RPMI8226 (cell line): ENCODE measurements around the gene PLXNA2.

Experiments used
- DNase-seq: peaks from one replicate; pipeline ENCODE4 v3.0.0-alpha.2; 2015

Gene PLXNA2

GRCh38 chr1:208059409-208060001 lies 184.7 kb downstream of the PLXNA2 start:
- DNase-seq, result no peak

DNA sequence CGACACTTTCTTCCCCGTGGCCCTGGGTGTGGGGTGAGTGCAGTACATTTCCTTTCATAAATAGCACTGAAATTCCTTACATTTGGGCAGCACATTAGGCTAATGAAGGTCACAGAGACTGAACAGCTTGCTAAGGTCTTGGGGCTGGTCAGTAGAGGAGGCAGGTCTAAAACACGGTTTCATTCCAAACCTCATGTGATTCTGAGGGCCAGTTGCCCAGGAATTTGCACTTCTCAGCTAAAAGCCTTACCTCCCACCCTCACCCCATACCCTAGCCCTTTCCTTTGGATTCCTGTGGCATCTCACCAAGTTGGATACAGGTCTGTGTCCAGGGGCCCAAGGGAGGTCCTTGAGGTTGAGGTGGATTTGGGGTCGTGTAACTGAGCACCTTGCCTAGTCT lies 185.4 kb downstream of the PLXNA2 start:
- no peak for DNase-seq

- no peak for DNase-seq
Observed at GRCh38 chr1:208058267-208058666, 185.9 kb downstream of the PLXNA2 start.

- no peak for DNase-seq
Observed at GRCh38 chr1:208057056-208057455, 187.1 kb downstream of the PLXNA2 start.

DNA sequence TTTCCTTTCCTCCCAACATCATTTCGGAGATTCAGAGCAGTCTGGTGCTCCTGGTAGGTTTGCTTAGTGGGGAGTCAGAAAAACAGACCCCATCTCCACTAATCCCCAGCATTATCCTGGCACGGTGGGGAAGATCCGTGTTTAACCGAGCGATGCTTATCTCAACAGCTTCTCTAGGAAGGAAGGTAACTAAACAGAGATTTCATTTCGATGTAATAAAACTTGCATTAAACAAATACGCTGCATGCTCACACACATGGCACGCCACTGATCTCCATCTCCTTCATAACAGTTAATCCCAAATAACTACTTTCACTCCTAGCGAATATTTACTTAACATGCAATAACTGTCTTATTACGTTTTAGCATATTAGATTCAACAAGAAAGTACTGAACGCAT lies 188.6 kb downstream of the PLXNA2 start:
- no peak for DNase-seq

DNA sequence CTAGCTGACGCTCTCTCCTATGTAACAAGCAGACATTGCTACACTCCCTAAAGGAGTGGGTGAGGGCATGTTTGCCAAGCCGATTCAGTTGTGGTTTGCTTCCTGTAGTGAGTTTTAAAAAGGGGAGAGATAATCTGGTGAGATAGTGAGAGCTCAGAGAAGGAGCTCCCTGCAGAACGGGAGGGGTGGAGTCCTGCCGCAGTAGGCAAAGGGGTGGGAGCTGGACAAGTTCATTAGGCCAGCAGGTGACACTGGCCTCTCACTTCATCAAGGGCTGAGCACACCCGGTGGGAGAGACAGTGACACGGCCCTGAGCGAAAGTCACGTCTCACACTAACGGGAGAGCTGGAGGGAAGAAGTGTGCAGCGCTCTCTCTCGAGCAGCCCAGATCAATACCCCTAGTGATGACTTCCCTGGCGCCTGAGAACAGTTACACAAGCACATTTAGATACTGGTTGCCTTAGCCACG lies 189.2 kb downstream of the PLXNA2 start:
- no peak for DNase-seq

DNA sequence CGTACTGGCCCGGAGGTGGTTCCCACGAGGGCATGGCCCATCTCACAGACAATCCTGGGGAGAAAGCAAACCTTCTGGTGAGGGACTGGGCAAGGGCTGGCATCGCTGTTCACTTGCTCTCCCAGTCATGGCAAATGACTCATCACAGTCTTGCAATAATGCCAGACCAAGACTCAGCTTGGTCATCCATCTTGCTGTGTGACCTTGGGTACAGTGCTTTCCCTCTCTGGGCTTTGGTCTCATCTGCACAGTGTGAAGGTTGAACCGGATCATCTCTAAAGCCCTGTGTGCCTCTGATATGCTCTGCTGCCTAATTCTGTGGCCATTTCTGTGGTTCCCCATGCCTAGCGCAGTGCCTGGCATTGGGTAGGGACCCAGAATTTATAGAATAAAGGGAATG lies 189.7 kb downstream of the PLXNA2 start:
- no peak for DNase-seq

- DNase-seq, result no peak
Observed at GRCh38 chr1:208053661-208054060, 190.5 kb downstream of the PLXNA2 start.

DNA sequence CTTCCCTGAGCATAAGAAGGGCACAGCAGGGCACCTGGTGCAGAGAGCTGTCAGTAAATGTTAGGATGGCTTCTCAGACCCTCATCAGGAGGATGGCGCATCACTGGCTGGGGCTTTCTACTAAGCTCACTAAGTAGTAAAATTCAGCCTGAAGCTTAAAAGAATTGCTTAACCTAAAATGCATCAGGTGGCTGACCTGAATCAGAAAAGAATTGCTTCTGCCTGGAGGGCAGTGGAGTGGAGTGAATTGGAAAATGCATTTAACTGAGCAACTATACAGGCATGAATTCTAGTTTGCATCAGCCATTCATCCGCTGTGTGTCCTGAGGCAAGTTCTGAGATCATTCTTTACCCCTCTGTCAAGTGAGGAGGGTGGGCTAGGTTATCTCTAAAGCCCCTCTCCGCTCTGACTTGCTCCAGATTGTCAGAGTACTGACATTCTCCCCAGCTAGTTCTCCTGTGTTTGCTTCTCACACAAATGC lies 191.2 kb downstream of the PLXNA2 start:
- DNase-seq, result no peak

DNA sequence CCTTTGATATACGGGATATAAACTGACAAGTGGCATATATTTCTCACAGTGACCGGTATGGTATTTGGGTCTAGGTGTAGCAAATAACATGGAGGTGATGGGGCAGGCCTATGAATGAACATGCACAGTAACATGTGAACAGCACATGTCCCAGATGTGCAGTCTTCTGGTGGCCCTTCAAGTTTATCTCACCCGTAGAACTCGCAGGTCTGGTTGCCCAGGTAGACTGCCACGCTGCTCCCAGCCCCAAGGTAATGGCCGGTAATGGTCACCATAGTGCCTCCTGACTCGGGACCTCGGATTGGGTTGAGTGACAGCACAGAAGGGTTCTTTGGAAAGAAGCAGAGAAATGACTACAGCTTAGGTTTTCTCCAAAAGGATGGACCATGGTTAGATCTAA lies 192.0 kb downstream of the PLXNA2 start:
- no peak for DNase-seq

DNA sequence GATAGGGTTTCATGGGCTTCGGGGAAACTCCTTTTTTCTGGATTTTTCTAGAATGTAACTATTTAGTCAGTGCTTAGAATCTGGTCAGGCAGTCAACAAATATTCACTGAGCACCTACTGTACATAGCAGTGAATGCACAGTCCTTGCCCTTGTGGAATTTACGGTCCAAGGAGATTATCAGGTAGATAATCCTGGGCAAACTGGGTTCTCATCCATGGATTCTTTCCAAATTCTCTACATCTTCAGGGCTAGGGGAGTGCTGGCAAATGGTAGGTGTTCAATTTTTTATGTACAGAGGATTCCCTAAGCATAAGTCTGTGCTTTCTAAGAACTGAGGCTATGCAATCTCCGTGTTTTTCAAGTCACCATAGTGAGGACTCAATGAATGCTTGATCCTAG lies 192.5 kb downstream of the PLXNA2 start:
- no peak for DNase-seq

DNA sequence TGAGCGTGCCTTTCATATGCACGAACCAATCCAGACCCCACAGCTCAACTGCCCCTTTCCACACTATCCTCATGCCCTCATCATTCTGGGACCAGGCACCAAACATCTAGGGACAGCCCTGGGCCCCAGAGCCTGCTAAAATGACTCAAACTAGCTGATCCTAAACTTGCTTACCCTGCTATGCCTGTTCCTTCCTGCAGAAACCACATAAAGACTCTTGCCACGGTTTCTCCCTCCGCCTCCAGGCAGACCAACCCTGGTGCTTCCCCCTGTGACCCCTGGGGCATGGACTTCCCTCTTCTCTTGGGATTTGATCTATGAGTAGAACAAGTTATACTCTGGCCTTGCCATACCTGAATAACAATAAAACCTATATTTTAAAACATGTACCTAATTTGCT lies 195.3 kb downstream of the PLXNA2 start:
- DNase-seq, result no peak

GRCh38 chr1:208047975-208048374 lies 196.2 kb downstream of the PLXNA2 start:
- no peak for DNase-seq

DNA sequence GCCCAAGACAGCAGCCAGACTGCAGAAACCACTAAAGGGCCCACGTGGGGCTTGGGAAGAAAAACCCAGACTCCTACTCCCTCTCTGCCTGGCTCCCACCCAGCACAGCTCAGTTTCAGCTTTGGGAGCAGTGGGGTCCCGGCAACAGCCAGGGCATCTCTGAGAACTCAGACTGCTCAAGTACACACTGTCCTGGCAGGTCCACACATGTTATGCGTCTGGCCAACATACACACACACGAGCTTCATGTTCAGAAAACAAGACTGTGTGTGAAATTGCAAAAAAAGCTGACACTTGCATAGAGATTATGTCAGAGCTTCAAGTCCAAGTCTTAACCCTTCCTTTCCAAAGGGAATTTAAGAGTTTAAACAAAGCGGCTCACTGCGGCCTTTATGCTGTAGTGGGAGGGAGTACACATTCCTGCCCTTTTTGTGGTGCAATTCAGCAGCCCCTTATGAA lies 196.7 kb downstream of the PLXNA2 start:
- DNase-seq, result no peak

DNA sequence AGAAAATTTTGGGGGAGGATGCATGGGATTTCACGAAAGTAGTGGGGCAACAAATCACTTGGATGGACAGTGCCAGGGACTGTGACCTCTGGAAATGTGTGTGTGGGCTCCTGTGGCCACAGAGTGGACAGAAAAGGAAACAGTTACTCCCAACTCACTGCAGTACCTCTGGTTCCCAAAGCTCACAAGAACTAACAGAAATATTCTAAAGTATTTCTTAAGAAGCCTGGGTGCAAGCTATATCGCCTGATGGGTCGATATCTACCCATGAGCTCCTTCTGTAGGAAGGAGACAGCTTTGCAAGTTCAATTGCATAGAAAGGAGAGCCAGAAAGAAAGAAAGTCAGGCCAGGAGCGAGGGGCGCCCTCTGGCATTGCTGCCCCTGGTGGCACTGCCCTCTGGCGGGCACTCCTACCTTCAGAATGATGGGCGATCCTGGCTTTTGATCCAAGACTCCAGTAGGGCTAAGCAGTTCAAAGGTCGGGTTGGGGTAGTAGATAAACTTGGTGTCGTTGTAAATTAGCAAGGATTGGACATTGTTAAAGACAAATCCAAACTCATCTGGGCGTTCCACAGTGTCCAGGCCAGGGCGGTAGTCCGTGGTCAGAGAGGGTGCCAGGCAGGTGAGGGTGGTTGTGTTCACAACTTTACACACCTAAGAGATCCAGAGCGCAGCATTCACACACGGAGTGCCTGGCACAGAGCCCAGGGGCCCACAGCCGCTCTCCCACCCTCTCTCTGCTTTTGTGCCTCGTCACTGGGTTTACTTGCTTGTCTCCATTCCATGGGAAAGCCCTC lies 198.5 kb downstream of the PLXNA2 start:
- peak; percentile 71 for DNase-seq

- no peak for DNase-seq
Observed at GRCh38 chr1:208044589-208045462, 199.4 kb downstream of the PLXNA2 start.

DNA sequence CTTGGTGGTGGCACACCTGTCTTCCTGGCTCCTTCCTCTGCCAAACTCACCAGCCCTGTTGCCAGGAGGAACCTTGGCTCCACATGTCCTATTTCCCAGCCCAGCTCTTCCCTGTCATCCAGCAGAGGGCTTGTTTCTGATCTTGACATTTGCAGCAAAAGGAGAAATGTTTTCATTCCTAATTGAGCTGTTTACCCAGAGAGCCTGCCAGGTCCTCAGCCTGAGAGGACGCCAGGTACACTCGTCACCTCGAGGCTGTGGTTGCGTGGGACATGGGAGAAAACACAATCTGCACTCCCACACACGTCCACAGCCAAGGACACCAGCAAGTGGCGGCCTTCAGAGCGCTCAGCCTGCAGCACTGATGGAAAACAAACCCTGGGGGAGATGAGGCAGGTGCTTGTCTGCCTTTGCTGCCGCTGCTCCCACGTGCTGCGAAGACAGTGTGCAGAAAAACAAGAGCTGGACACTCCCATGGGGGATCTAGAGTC lies 200.4 kb downstream of the PLXNA2 start:
- no peak for DNase-seq

DNA sequence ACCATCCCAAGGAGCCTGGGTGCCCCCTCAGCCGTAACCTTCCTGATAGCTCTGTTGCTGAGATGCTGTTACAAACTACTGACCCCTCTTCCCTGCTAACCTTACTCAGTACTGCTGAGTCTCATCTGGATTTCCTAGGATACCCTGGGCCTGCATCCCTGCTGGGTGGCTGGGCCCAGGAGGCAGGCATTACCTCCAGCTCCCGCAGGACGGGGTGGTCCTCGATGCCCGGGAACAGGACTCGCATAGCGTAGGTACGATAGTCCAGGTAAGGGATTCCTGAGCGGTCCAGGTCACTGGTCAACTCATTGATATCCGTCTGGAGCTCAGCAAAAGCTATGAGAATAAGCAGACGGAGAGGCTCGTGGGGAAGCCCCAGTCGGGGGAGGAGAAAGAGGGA lies 201.3 kb downstream of the PLXNA2 start:
- DNase-seq, result no peak

DNA sequence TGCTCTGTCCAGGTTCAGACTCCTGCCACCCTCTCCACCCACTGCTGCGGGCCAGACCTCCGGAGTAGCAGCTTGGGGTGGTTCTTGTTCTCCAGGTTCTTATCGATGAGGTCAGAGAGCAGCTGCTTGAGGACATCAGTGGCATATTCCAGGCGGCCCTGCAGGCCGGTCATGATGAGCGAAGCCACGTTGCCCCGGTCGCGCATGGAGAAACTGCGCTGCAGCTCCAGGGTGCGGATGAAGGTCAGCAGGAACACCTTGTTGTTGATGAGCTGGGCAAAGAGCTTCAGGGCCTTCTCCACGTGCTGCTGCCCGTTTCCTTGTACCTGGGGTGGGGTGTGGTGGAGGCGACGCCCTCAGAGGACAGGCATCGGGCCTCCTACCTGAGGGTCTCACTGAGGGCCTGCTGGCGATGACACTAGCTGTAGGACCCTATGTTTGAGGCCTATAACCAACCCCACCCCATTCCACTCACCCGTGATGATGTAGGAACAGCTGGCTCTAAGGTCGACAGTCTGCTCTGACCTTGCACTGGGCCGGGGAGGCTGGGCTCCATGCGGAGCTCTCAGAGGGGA lies 202.1 kb downstream of the PLXNA2 start:
- no peak for DNase-seq

GRCh38 chr1:208041505-208041904 lies 202.7 kb downstream of the PLXNA2 start:
- DNase-seq, result no peak

DNA sequence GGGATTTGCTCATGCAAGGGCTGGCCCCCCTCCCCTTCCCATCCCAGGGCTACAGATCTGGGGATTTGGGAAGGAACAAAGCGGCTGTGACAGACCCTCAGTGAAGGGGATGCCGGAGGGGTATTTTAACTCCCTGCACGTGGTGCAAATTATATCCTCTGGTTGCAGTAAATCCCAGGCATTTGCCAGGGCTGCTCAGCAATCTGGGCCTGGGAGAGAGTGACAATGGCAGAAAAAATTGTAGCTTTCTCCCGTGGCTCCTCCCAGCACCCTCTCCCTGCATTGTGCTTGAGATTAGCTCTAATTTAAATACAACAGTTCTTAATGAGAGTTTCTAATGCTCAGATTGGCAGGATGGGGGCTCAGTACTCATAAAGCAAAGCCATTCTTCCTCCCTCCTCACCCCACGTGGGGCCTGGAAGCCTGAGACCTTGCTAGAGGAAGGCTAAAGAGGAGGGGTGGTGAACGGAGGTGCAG lies 203.3 kb downstream of the PLXNA2 start:
- DNase-seq, result no peak

GRCh38 chr1:208039536-208040332 lies 204.4 kb downstream of the PLXNA2 start:
- no peak for DNase-seq
